Small intestine (tissue), 7 donors: ENCODE results near the gene FUT3. TPM values are rescaled to one million over a fixed set of nuclear protein-coding genes. Genes with fewer than 3 reads are reported as not detected.

Experiments used
- DNase-seq, 2 donors: peaks; one replicate each; pipeline versions ENCODE4 v3.0.0 to v3.0.0-alpha.2; 2013
- FAIRE-seq: peaks from 2 replicates; lab custom pipeline; 2012; peaks lifted over from hg19 to GRCh38; lab: Jason Lieb, UNC
- H3K27ac ChIP-seq, 3 donors: one replicate each; pipeline ENCODE4 v1.5.1; 2013; ENCODE audit warnings: low read length in 2 of 3, mild to moderate bottlenecking in 2 of 3, control low read depth in 1 of 3, inconsistent platforms in 1 of 3, low read depth in 1 of 3, moderate library complexity in 1 of 3
- H3K27me3 ChIP-seq, 3 donors: one replicate each; pipeline ENCODE4 v1.6.1; 2013; ENCODE audit warnings: low read length in 3 of 3, inconsistent platforms in 1 of 3; ENCODE audit not compliant: control insufficient read depth in 3 of 3, insufficient read depth in 3 of 3
- H3K36me3 ChIP-seq, 3 donors: one replicate each; pipeline ENCODE4 v1.6.1; 2013; ENCODE audit warnings: low read length in 3 of 3, inconsistent platforms in 1 of 3, low read depth in 1 of 3, mild to moderate bottlenecking in 1 of 3, moderate library complexity in 1 of 3; ENCODE audit not compliant: control insufficient read depth in 3 of 3, insufficient read depth in 2 of 3
- H3K4me1 ChIP-seq, 3 donors: one replicate each; pipeline ENCODE4 v1.6.1; 2013; ENCODE audit warnings: low read length in 2 of 3, inconsistent platforms in 1 of 3, low read depth in 1 of 3, mild to moderate bottlenecking in 1 of 3, moderate library complexity in 1 of 3; ENCODE audit not compliant: control insufficient read depth in 3 of 3, insufficient read depth in 2 of 3
- H3K4me3 ChIP-seq, 3 donors: one replicate each; pipeline ENCODE4 v1.5.1; 2013; ENCODE audit warnings: low read length in 3 of 3, control low read depth in 1 of 3, inconsistent platforms in 1 of 3, low read depth in 1 of 3, mild to moderate bottlenecking in 1 of 3, moderate library complexity in 1 of 3
- H3K9me3 ChIP-seq, 2 donors: one replicate each; pipeline ENCODE4 v1.6.1; 2013; ENCODE audit warnings: low read depth in 1 of 2, low read length in 1 of 2; ENCODE audit not compliant: control insufficient read depth in 2 of 2, insufficient read depth in 1 of 2
- WGBS, 3 donors: extraction: QIAGEN DNeasy Blood & Tissue Kit; methylation state at CpG; one replicate each; pipeline ENCODE4 v1.1.7; 2013; 5-methylcytosine and 5-hydroxymethylcytosine counted together
- polyA plus RNA-seq, 4 donors: library from polyadenylated mRNA; stranded (reverse) in 3 of 4; unstranded in 1 of 4; fragments of 200-250 nt in 3 of 4; fragments of 120-200 nt in 1 of 4; gene quantifications; one replicate each; pipeline versions ENCODE4 v1.2.1 to v1.2.3, GENCODE V29; 2013
- donor health status: healthy with polysubstance abuse.
- donor health status: control.
- donor health status: control.
- donor health status: Bipolar disorder and iron deficiency.
- donor health status: healthy.

FUT3 gene
- polyA plus RNA-seq, 4 donors, result 0.72 to 114 (median 48.6) TPM

GRCh38 chr19:5894704-5895349 lies 43.6 kb upstream of the FUT3 start:
- H3K36me3 ChIP-seq, result peaks cover 5 to 49% (median 11%) of the 10 kb centered on the region in 3 donors
- no peak overlapping the region for H3K4me3 ChIP-seq
- peaks cover 0 to 22% (median 0%) of the 10 kb centered on the region in 3 donors for H3K27me3 ChIP-seq
- H3K9me3 ChIP-seq, result no peaks in the 10 kb centered on the region
- no peak for DNase-seq
- 70 to 80% (median 79%) methylated on average over 28 of the region's 28 CpGs for WGBS, 3 donors
- H3K4me1 ChIP-seq, result peaks cover 0 to 10% (median 0%) of the 10 kb centered on the region in 3 donors
- no peak overlapping the region for H3K27ac ChIP-seq
- FAIRE-seq, result no peak

GRCh38 chr19:5893907-5894703 lies 42.9 kb upstream of the FUT3 start:
- Histone ChIP-seq H3K27ac (no peak overlapping the region), H3K4me3 (no peak overlapping the region), H3K36me3 (peaks cover 5 to 46% (median 11%) of the 10 kb centered on the region in 3 donors), H3K9me3 (no peaks in the 10 kb centered on the region), H3K4me1 (peaks cover 0 to 10% (median 0%) of the 10 kb centered on the region in 3 donors), H3K27me3 (peaks cover 0 to 28% (median 0%) of the 10 kb centered on the region in 3 donors)
- FAIRE-seq (no peak), DNase-seq (no peak)
- 70 to 84% (median 73%) methylated on average over 25 to 28 of the region's 28 CpGs for WGBS, 3 donors

- Histone ChIP-seq H3K36me3 (peaks cover 5 to 46% (median 11%) of the 10 kb centered on the region in 3 donors), H3K4me3 (no peak overlapping the region), H3K9me3 (no peaks in the 10 kb centered on the region), H3K27me3 (peaks cover 0 to 28% (median 0%) of the 10 kb centered on the region in 3 donors), H3K27ac (no peak overlapping the region), H3K4me1 (peaks cover 0 to 10% (median 0%) of the 10 kb centered on the region in 3 donors)
- 77 to 87% (median 86%) methylated on average over 12 to 13 of the region's 13 CpGs for WGBS, 3 donors
- no peak for DNase-seq
- no peak for FAIRE-seq
Measured at GRCh38 chr19:5893296-5893903, 42.2 kb upstream of the FUT3 start.

- Histone ChIP-seq H3K27ac (no peak overlapping the region), H3K36me3 (peaks cover 5 to 40% (median 11%) of the 10 kb centered on the region in 3 donors), H3K4me3 (no peak overlapping the region), H3K27me3 (peaks cover 0 to 28% (median 0%) of the 10 kb centered on the region in 3 donors), H3K4me1 (peaks cover 0 to 10% (median 0%) of the 10 kb centered on the region in 3 donors), H3K9me3 (no peaks in the 10 kb centered on the region)
- DNase-seq (no peak), FAIRE-seq (no peak)
- WGBS, 3 donors, result 46 to 57% (median 51%) methylated on average over 15 of the region's 15 CpGs
Measured at GRCh38 chr19:5892772-5893275, 41.6 kb upstream of the FUT3 start.

- H3K27ac ChIP-seq, result no peak overlapping the region
- H3K36me3 ChIP-seq, result peaks cover 5 to 34% (median 11%) of the 10 kb centered on the region in 3 donors
- no peaks in the 10 kb centered on the region for H3K9me3 ChIP-seq
- DNase-seq (peak in 1 of 2 donors; percentile 35), FAIRE-seq (no peak)
- peaks cover 0 to 28% (median 0%) of the 10 kb centered on the region in 3 donors for H3K27me3 ChIP-seq
- peaks cover 0 to 10% (median 0%) of the 10 kb centered on the region in 3 donors for H3K4me1 ChIP-seq
- H3K4me3 ChIP-seq, result no peak overlapping the region
- WGBS, 3 donors, result 3 to 11% (median 11%) methylated on average over 47 to 48 of the region's 48 CpGs
Measured at GRCh38 chr19:5891938-5892771, 40.9 kb upstream of the FUT3 start.

- no peaks in the 10 kb centered on the region for H3K9me3 ChIP-seq
- H3K36me3 ChIP-seq, result peaks cover 5 to 28% (median 11%) of the 10 kb centered on the region in 3 donors
- no peak overlapping the region for H3K4me3 ChIP-seq
- 33 to 64% (median 58%) methylated on average over 3 to 4 of the region's 4 CpGs for WGBS, 3 donors
- no peak for FAIRE-seq
- H3K4me1 ChIP-seq, result peaks cover 0 to 10% (median 0%) of the 10 kb centered on the region in 3 donors
- no peak for DNase-seq
- H3K27me3 ChIP-seq, result peaks cover 0 to 28% (median 0%) of the 10 kb centered on the region in 3 donors
- H3K27ac ChIP-seq, result no peak overlapping the region
Measured at GRCh38 chr19:5891572-5891937, 40.3 kb upstream of the FUT3 start.

- H3K36me3 ChIP-seq, result peaks cover 0 to 14% (median 0%) of the 10 kb centered on the region in 3 donors
- 55 to 69% (median 66%) methylated on average over 9 to 10 of the region's 10 CpGs for WGBS, 3 donors
- no peaks in the 10 kb centered on the region for H3K9me3 ChIP-seq
- peaks cover 0 to 10% (median 0%) of the 10 kb centered on the region in 3 donors for H3K4me1 ChIP-seq
- peaks cover 0 to 28% (median 0%) of the 10 kb centered on the region in 3 donors for H3K27me3 ChIP-seq
- DNase-seq (no peak), FAIRE-seq (no peak)
- no peak overlapping the region for H3K4me3 ChIP-seq
- peak overlapping the region in 1 of 3 donors; percentile 11 for H3K27ac ChIP-seq
Measured at GRCh38 chr19:5890099-5890498, 38.9 kb upstream of the FUT3 start.
